GM19467 (cell line): Measurements from ENCODE around the gene UBLCP1.
"Not testable (repeated sequence)": the region's sequence is repeated elsewhere in the genome, so short reads cannot be mapped to it uniquely, and the experiment has no call there.

Experiments used
- ATAC-seq: cut with Tn5 transposase; IDR thresholded peaks from one replicate; pipeline ENCODE4 v1.9.1; 2021; ENCODE audit warnings: mild to moderate bottlenecking, moderate library complexity; ENCODE audit not compliant: unreplicated experiment

The UBLCP1 gene, protein sequence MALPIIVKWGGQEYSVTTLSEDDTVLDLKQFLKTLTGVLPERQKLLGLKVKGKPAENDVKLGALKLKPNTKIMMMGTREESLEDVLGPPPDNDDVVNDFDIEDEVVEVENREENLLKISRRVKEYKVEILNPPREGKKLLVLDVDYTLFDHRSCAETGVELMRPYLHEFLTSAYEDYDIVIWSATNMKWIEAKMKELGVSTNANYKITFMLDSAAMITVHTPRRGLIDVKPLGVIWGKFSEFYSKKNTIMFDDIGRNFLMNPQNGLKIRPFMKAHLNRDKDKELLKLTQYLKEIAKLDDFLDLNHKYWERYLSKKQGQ

DNA sequence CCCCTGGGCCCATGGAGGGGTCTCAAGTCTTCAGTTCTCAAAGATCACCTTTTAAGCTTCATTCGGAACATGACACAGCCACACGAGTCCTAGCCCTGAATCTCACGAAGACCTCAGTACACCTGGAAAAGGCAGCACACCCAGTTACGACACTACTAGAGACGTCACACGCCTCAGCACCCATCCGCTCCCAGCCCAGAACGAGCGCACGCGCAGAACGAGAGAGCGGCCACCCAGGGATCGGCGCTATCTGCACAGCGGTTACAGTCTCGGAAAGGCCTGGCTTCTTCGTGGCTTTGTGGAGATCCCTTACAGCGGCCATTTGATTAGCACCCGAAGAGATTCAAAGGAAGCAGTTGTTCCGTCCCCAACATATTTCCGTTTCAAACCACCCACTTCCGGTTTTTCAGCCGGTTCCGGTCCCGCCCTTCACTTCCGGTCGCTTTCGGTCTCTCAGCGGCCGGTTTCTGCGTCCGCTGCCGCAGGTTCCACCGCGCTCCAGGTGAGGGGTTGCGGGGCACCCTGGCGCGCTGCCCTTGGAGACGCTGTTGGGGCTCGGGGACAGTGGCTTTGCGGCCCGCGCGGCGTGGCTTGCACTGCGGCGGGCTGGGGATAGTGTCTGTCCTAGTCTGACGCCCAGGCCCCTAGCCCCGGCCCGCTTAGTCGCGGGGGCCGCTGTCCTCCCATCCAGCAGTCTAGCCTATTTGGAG, at the start of gene UBLCP1:
UBLCP1 (plus strand) TSS at position 432 of the 710 bp plus-strand sequence. CDS start 5,626 bp downstream, outside the sequence.
- ATAC-seq = peak; percentile 95

DNA sequence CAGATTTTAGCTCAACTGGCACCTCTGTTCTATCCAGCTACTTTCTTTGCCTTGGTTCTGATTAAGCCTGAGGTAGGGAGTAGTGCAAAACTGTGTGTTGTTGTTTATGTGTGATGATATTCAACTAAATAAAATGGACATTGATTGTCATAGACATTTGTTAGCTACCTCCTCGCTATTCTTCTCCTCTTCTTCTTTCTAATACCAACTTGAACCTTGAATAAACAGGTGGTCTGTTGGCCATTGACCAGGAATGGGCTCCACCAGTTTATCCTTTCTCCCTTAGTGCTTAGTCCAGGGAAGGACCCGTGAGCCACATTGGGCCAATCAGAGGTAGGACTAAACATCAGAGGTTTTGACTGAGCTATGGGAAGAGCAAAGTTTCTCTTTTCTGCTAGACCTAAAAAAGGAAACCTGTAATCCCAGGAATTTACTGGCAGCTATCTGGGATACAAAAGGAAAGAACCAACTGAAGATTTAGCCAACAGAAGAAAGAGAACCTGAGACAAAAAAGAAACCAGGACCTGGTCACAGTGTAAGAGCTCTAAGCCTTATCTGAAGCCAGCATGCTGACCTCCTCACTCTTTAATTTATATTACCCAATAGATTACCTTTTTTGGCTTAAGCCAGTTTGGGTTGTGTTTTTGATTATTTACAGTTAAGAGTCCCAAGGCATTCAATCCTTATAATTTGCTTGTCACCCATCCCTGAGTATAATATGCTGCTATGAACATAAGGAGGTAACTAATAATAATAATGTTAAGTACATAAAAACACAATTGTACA, 48.4 kb upstream of the UBLCP1 start:
- ATAC-seq = no peak

DNA sequence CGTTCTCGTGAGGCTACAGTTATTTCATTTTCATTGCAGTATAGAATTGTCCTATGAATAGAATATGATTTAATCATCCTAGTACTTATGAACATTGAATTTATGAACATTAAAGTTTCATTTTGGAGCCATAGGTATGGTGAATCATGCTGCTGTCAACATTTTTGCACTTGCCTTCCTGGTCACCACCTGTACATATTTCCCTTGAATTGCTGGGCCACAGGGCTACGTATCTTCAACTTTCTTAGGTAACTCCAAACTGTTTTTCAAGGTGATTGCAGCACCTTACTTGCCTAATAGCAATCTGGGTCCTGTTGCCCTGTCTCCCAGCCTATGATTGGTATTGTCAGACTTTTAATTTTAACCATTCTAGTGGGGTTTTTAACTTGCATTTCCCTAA, 47.2 kb upstream of the UBLCP1 start:
- ATAC-seq = no peak

DNA sequence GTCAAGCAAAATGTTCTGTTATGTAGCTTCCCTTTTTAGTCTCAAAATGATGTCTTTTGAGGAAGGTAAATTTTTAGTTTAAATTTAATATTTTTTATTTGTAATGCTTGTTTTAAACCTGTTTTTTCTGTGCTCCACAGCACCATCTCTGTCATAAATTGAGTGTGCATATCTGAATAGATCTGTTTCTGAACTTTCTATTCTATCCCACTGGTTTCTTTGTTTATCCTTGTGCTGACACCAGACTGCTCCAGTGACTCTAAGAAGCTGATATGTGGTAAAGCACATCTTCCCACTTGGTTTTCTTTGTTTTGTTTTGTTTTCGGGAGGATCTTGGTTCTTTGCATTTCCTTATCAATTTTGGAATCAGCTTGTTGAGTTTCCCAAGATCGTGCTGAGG, 46.6 kb upstream of the UBLCP1 start:
- ATAC-seq = no peak

DNA sequence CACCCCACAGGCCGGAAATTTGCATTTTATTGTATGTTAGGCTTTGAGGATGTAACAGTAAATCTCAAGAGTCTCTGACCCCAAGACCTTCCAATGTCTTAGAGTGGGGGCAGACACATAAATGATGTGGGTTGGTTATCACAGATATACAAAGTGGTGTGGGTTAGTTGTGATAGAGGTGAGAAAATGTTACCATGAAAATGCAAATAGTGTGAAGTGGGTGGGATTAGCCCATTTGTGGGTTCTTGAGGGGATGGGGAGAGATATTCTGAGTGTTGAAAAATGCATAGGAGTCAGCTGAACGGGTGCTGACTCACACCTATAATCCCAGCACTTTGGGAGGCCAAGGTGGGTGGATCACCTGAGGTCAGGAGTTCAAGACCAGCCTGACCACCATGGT, 45.9 kb upstream of the UBLCP1 start:
- ATAC-seq = no peak

DNA sequence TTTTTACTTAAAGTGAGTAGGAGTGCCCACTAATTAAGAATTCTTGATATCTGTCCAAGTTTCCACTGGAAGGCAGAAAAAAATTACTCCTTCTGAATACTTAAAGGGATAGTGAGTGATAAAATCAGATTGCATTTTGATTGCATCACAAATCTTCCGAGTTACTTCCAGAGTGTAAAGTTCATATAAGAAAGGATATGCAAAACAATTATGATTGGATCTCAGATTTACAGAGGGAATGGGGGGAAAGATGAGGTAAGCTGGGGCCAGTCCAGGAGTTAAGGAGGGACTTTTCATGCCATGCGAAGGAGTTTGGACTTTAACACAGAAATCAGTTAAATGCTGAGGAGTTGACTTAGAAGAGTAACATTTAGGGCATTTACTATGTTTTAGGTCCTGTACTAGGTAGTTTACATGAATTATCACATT, 44.5 kb upstream of the UBLCP1 start:
- no peak for ATAC-seq

DNA sequence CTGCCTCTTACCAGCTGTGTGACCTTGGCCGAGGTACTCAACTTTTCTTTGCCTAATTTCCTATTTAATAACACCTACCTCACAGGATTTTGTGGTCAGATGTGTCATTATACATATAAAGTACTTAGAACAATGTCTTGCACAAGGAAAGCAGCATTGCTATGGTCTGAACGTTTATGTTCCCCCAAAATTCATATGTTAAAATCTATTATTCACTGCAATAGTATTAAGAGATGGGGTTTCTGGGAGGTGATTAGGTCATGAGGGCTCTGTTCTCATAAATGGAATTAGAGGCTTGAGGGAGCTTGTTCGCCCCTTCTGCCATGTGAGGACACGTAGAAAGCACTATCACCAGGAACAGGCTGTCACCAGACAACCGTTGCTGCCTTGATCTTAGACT, 42.9 kb upstream of the UBLCP1 start:
- ATAC-seq = no peak

DNA sequence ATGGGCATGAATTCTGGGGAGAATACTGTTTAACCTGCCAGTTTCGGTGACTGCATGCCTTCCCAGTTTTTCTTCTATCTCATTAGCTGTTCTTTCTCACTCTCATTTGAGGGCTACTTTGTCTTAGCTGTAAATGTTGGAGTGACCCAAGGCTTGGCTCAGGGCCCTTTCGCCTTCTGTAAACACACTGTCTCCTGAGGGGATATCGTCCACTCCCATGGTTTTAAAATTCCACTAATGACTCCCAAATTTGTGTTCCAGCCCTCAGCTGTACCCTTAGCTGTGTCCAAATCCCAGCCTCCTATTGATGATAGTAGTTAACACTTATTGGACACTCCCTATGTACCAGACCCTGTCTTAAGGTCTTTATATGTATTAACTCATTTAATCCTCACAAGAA, 39.6 kb upstream of the UBLCP1 start:
- no peak for ATAC-seq

DNA sequence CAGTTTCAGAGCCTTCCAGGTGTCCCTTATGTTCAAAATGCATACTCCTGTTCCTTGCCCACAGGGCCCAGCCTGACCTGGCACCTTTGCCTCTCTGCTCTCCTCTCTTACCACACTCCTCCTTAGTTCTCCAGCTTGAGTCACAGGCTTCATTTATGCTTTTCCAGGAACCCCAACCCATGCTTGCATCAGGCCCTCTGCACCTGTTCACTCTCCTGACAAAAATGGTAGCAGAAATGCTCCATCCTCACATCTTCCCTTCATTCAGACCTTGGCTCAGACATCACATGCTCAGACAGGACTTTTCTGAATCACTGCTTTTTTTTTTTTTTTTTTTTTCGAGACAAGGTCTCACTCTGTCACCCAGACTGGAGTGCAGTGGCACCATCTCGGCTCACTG, 38.6 kb upstream of the UBLCP1 start:
- no peak for ATAC-seq

DNA sequence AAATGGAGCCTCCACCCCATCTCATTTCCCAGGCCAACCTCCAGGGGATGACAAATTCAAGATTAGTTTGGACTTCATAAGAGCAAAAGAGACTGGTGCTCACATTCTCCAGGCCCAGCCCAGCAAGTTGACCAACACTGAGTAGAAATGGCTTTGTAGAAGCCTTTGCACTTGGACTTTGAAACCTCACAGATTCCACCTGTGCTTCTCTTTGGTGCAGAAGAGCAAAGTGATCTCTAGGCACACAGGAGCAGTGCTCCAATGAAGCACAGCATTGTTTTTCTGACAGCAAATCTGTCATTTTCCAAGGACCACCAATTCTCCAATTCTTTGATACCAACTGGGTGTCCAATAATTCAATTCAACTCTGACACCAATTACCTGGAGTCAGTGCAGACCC, 36.6 kb upstream of the UBLCP1 start:
- ATAC-seq = no peak

DNA sequence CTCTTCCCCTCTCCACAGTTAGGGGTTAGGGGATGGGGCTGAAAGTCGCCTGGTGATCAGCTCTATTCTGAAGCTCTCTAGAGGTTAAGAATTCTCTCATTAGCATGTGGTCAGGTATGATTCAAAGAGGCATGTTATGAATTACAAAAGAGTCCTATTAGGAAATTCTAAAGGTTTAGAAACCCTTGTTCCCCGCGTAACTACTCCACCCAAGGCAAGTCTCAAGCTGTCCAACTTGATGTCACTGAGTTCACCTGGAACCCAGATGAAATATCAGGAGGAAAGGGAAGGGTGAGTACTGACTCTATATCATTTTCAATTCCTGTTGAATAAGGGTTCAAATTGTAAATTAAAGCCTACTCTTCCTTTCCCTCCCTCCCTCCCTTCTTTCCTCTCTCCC, 35.6 kb upstream of the UBLCP1 start:
- ATAC-seq = no peak

DNA sequence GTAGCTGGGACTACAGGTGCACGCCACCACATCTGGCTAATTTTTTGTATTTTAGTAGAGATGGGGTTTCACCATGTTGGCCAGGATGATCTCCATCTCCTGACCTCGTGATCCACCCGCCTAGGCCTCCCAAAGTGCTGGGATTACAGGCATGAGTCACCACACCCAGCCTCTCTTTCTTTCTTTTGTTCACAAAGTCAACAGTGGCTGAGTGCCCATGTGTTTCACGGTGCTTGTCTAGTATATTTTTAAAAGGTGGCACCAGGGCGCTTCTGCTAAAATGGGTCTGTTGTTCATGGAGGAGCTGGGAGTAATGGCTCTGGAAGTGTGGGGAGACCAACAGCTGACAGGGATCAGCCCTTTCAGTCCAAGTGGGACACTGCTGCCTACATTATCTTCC, 35.0 kb upstream of the UBLCP1 start:
- not testable (repeated sequence) for ATAC-seq

DNA sequence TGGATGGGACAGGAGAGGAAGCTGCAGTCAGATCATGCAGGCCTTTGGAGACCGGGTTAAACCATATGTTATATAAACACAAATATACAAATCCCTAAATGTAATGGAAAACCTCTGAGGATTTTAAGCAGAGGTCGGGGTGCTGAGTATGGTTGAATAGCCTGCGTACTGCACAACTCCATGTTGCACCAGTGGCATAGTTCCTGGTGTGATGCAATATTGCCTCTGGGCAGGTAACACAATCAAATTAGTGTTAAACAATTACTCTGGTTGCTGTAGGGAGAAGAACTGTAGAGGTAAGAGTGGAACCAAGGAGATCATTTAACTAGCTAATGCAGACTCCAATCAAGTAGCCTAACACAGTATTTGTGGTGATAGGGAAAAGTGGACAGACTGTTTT, 32.4 kb upstream of the UBLCP1 start:
- ATAC-seq = no peak

DNA sequence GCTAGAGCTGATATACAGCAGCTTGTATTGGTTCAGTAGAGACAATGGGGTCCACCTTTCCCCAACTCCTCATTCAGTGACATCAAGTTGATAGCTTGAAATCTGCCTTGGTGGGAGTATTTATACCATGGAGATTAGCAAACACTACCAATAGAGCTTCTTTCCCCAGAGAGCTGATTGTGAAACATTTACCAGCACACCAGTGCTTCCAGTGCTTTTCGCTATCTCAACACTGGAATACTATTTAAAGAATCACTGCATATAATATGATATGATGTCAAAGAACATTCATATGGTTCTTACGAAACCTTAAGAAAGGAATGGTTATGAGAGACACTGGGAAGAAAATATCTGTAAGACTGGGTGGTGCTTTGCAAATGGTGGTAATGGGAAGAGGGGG, 31.9 kb upstream of the UBLCP1 start:
- no peak for ATAC-seq

DNA sequence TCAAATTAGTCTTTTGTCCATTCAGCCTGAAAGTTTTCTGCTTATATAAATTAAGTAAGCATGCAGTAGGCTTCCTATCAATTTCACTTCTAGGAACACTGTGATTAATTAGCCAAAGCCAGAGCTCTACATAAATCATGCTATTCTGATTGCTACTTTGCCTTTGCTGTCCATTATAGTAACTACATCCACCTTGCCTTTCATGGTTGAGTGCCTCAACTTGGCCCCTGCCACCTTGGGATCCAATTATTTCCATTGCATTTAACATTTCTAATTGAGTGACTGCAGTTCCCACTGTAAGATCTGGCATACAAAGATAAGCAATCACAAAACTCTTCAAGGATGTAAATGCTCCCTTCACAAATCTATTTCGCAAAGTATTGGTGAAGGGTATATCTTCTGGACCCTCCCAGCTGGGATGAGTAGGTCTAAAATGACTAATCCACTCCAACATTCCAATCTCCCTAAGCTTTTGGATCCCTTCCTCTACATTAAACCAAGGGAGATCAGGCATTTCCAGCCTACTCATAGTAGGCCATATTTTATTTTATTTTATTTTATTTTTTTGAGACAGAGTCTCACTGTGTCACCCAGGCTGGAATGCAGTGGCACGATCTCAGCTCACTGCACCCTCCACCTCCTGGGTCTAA, 27.1 kb upstream of the UBLCP1 start:
- ATAC-seq = not testable (repeated sequence)

DNA sequence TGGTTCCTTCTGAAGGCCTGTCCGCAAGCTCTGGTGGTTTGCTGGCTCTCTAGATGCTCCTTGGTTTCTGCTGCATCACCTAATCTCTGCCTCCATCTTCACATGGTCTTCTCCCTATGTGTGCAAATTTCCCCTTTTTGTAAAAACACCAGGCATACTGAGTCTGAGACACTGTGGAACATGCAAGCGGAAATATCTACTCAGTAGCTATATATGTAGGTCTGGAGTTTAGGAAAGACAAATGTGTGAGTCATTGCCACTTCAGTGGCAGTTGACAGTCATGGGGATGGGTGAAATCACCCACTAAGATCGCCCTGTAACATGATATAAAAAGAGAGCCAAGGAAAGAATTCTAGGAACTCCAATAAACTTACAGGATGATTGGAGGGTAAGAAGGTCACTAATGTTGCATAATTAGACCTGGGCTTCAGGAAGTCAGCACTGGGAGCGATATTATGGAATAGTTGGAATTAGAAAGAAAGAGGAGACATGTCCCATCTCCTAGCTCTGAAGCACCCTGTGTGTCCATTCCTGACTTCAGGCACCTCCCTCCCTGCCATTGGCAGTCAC, 22.7 kb upstream of the UBLCP1 start:
- no peak for ATAC-seq

DNA sequence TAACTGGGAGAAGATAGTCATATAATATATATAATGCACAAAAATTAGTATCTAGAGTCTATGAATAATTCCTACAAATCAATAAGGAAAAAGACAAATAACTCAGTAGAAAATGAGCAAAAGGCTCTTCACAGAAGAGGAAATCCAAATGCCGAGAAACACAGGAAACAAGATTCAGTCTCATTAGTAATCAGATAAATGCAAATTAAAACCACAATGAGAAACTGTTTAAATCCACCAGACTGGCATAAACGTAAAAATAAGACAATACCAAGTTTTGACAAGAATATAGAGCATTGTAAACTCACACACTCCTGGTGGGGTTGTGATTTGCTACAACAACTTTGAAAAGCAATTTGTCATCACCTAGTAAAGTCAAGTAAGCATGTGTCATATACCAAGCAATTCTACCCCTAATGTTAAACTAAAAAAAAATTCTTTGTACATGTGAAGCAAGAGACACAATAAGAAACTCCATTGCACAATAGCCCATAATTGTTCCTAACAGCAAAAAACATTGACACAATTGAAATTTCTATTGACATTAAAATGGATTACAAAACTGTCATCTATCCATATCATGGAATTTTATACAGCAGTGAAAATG, 21.0 kb upstream of the UBLCP1 start:
- no peak for ATAC-seq

DNA sequence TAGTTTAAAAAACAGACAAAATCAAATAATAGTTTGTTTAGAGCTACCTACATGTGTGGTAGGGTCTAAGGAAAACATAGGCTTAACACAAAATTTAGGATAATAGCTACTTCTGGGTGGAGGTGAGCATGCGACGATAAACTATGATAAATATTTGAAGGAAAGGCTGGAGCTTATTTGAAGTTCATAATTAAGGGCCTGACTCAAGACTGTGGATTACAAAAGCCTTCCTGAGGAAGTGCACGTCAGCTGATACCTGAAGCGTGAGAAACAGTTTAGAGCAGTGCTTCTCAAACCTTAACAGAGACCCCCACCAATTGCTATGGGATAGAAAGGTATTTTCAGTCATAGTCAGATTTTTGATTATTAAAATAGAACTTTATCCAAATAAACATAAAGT, 20.4 kb upstream of the UBLCP1 start:
- no peak for ATAC-seq

DNA sequence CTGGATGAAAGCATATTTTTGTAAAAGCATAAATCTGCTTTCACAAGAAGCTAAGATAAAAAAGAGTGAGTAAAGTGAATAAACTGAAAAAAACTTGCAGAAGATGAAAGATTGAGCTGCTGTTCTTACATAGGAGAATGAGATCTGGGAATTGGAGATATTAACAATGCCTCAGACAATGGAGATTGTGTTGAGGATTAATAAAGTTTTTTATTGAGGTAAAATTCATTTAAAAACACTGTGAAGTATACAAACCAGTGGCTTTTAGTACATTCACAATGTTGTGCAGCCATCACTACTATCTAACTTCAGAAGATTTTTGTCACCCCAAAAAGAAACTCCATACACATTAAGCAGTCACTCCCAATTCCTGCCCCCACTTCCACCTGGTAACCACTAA, 19.7 kb upstream of the UBLCP1 start:
- no peak for ATAC-seq

DNA sequence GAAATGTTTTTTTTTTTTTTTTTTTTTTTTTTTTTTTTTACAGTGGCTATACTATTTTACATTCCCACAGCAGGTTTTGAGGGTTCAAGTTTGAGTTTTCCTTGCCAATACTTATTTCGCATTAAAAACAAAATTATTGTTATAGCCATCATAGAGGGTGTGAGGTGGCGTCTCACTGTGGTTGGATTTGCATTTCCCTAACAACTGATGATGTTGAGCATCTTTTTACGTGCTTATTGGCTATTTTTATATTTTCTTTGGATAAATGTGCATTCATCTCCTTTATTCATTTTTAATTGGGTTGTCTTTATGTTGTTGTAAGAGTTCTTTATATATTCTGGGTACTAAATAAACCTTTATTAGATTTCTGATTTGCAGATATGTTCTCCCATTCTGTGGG, 18.9 kb upstream of the UBLCP1 start:
- ATAC-seq = no peak

DNA sequence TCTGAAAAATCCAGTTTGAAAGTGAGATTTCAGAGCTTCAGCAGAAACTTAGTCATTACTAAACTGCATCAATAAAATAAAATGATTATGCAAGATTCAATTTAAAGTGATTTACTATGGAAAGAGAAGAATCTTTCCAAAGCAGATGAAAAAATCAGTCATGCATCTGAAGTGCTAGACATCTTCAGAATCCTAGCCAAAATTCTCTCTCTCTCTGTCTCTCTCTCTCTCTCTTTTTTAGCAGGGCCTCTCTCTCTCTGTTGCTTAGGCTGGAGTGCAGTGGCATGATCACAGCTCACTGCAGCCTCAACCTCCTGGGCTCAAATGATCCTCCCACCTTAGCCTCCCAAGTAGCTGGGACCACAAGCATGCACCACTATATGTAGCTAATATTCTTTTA, 18.2 kb upstream of the UBLCP1 start:
- ATAC-seq = no peak
